ENCODE data around the gene SLC38A9. TPM values are rescaled to one million over a fixed set of nuclear protein-coding genes. Genes with fewer than 3 reads are reported as not detected.

SLC38A9 gene
- polyA plus RNA-seq, 1 of the 3 experiments (the other 2 are of a cell fraction): 6.9 TPM

- H3K36me3 ChIP-seq (replicated peaks in 1 of 2; ENCODE audit: control insufficient read depth in 1 of 2, insufficient read depth in 2 of 2, low read length in 1 of 2): no peaks in the 10 kb centered on the region
- H3K79me2 ChIP-seq (ENCODE audit: insufficient read depth): no peaks in the 10 kb centered on the region
- no peaks in the 10 kb centered on the region for H3K4me1 ChIP-seq (ENCODE audit: control insufficient read depth in 1 of 2, insufficient read depth in 2 of 2, low read depth in 1 of 2, low read length in 1 of 2)
- H3K9ac ChIP-seq: no peak overlapping the region
- no peak overlapping the region for H3K27ac ChIP-seq (ENCODE audit: low read depth in 2 of 2, low read length in 1 of 2)
- TF ChIP-seq, protein P1, sequence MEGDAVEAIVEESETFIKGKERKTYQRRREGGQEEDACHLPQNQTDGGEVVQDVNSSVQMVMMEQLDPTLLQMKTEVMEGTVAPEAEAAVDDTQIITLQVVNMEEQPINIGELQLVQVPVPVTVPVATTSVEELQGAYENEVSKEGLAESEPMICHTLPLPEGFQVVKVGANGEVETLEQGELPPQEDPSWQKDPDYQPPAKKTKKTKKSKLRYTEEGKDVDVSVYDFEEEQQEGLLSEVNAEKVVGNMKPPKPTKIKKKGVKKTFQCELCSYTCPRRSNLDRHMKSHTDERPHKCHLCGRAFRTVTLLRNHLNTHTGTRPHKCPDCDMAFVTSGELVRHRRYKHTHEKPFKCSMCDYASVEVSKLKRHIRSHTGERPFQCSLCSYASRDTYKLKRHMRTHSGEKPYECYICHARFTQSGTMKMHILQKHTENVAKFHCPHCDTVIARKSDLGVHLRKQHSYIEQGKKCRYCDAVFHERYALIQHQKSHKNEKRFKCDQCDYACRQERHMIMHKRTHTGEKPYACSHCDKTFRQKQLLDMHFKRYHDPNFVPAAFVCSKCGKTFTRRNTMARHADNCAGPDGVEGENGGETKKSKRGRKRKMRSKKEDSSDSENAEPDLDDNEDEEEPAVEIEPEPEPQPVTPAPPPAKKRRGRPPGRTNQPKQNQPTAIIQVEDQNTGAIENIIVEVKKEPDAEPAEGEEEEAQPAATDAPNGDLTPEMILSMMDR (IDR thresholded peaks at IDR 0.05): no peak
- no peak for TF ChIP-seq RXRA (IDR thresholded peaks at IDR 0.05; ENCODE audit: borderline replicate concordance, low read depth)
- TF ChIP-seq JUND (IDR thresholded peaks at IDR 0.05): no peak
- no peak for TF ChIP-seq FOXM1 (IDR thresholded peaks at IDR 0.05; ENCODE audit: low read depth)
- TF ChIP-seq TAF1 (IDR thresholded peaks at IDR 0.05; ENCODE audit: borderline replicate concordance, low read depth, low read length): no peak
- TF ChIP-seq, protein P2, sequence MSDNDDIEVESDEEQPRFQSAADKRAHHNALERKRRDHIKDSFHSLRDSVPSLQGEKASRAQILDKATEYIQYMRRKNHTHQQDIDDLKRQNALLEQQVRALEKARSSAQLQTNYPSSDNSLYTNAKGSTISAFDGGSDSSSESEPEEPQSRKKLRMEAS (IDR thresholded peaks at IDR 0.05; ENCODE audit: low read depth): no peak
- no peak for TF ChIP-seq TEAD4 (IDR thresholded peaks at IDR 0.05; ENCODE audit: borderline replicate concordance, insufficient read depth)
- TF ChIP-seq GABPA (IDR thresholded peaks at IDR 0.05; ENCODE audit: low read depth): no peak
- no peak for TF ChIP-seq RFX5 (IDR thresholded peaks at IDR 0.05; ENCODE audit: low read length)
- no peak for TF ChIP-seq MXI1 (IDR thresholded peaks at IDR 0.05; ENCODE audit: low read depth, low read length)
- no peak for TF ChIP-seq TCF12 (IDR thresholded peaks at IDR 0.05)
- no peaks in the 10 kb centered on the region for H3K9me3 ChIP-seq
- ChIA-PET CTCF (no interaction called here), POLR2A (no interaction called here)
- H2AFZ ChIP-seq (ENCODE audit: low read depth): no peak overlapping the region
- no peaks in the 10 kb centered on the region for H4K20me1 ChIP-seq (ENCODE audit: insufficient read depth)
- H3K9me2 ChIP-seq: no peaks in the 10 kb centered on the region
- H3K4me2 ChIP-seq: no peak overlapping the region
- no peaks in the 10 kb centered on the region for H3K27me3 ChIP-seq (ENCODE audit: insufficient read depth)
- no peaks in the 10 kb centered on the region for H3F3A ChIP-seq (replicated peaks; ENCODE audit: insufficient read depth)
- no peak for DNase-seq
- H3K4me3 ChIP-seq (ENCODE audit: low read depth in 2 of 2, low read length in 1 of 2): no peak overlapping the region
Observed at GRCh38 chr5:55732585-55732984, 20.5 kb upstream of the SLC38A9 start.

DNA sequence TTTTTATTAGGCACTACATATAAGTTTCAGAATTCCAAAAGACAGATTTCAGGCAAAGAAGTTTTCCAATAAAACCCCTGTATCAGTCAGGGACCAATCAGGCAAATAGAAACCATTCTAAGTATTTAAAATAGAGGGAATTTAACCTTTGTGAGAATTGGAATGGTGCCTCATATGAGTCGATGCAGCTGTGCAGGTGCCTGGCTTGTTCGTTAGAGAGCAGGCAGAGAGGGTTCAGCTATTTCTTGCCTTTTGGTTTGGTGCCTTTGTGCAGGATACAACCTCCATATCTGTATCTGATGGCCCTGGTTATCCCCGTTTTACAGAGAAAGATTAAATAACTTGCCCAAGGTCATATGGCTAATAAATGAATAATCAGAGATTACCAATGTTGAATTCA, 19.7 kb upstream of the SLC38A9 start:
- no peaks in the 10 kb centered on the region for H3K27me3 ChIP-seq (ENCODE audit: insufficient read depth)
- ChIA-PET POLR2A (no interaction called here), CTCF (no interaction called here)
- H3K4me3 ChIP-seq (ENCODE audit: low read depth in 2 of 2, low read length in 1 of 2): no peak overlapping the region
- H3K4me2 ChIP-seq: no peak overlapping the region
- DNase-seq: no peak
- no peak overlapping the region for H2AFZ ChIP-seq (ENCODE audit: low read depth)
- no peak overlapping the region for H3K27ac ChIP-seq (ENCODE audit: low read depth in 2 of 2, low read length in 1 of 2)
- no peaks in the 10 kb centered on the region for H4K20me1 ChIP-seq (ENCODE audit: insufficient read depth)
- 64% methylated on average over 3 of the region's 3 CpGs for WGBS (ENCODE audit: low lambda C conversion rate)
- TF ChIP-seq FOXJ3 (CRISPR knock-in tag; IDR thresholded peaks at IDR 0.05): no peak
- no peak for TF ChIP-seq SMC3 (IDR thresholded peaks at IDR 0.05; ENCODE audit: low read depth, low read length)
- TF ChIP-seq IRF3 (IDR thresholded peaks at IDR 0.05; ENCODE audit: low read depth, low read length): no peak
- no peak for TF ChIP-seq NRF1 (IDR thresholded peaks at IDR 0.05; ENCODE audit: low read depth, low read length)
- no peak for TF ChIP-seq GABPA (IDR thresholded peaks at IDR 0.05; ENCODE audit: low read depth)
- no peak for TF ChIP-seq FOXM1 (IDR thresholded peaks at IDR 0.05; ENCODE audit: low read depth)
- TF ChIP-seq, protein P3, sequence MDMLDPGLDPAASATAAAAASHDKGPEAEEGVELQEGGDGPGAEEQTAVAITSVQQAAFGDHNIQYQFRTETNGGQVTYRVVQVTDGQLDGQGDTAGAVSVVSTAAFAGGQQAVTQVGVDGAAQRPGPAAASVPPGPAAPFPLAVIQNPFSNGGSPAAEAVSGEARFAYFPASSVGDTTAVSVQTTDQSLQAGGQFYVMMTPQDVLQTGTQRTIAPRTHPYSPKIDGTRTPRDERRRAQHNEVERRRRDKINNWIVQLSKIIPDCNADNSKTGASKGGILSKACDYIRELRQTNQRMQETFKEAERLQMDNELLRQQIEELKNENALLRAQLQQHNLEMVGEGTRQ (IDR thresholded peaks at IDR 0.05; ENCODE audit: borderline replicate concordance, low read depth, low read length): no peak
- TF ChIP-seq EP300 (IDR thresholded peaks at IDR 0.05; ENCODE audit: borderline replicate concordance in 1 of 2, low read depth in 1 of 2, low read length in 1 of 2): no peak
- TF ChIP-seq RCOR1 (IDR thresholded peaks at IDR 0.05; ENCODE audit: low read length): no peak
- TF ChIP-seq TCF12 (IDR thresholded peaks at IDR 0.05): no peak
- TF ChIP-seq FOSL2 (IDR thresholded peaks at IDR 0.05; ENCODE audit: borderline replicate concordance, low read depth): no peak
- no peak for TF ChIP-seq TAF1 (IDR thresholded peaks at IDR 0.05; ENCODE audit: borderline replicate concordance, low read depth, low read length)
- no peak for TF ChIP-seq JUND (IDR thresholded peaks at IDR 0.05)
- no peaks in the 10 kb centered on the region for H3K9me3 ChIP-seq
- H3K79me2 ChIP-seq (ENCODE audit: insufficient read depth): no peaks in the 10 kb centered on the region
- no peak overlapping the region for H3K9ac ChIP-seq
- H3K4me1 ChIP-seq (ENCODE audit: control insufficient read depth in 1 of 2, insufficient read depth in 2 of 2, low read depth in 1 of 2, low read length in 1 of 2): no peaks in the 10 kb centered on the region
- no peaks in the 10 kb centered on the region for H3F3A ChIP-seq (replicated peaks; ENCODE audit: insufficient read depth)
- H3K36me3 ChIP-seq (replicated peaks in 1 of 2; ENCODE audit: control insufficient read depth in 1 of 2, insufficient read depth in 2 of 2, low read length in 1 of 2): no peaks in the 10 kb centered on the region
- H3K9me2 ChIP-seq: no peaks in the 10 kb centered on the region
